Liver (tissue), 3 donors: ENCODE measurements around the gene SIM2.

Experiments
- ATF3 ChIP-seq: IDR thresholded peaks from 2 replicates; pipeline ENCODE4 v1.6.1; 2016; ENCODE audit warnings: antibody characterized with exemption
- EGR1 ChIP-seq, 2 donors: IDR thresholded peaks; 2 replicates each; pipeline ENCODE4 v1.6.1; 2016 to 2018; ENCODE audit warnings: antibody characterized with exemption in 2 of 2, low read depth in 2 of 2
- FOXA1 ChIP-seq: IDR thresholded peaks from 2 replicates; pipeline ENCODE4 v1.6.1; 2016; ENCODE audit warnings: antibody characterized with exemption
- GABPA ChIP-seq, 2 donors: IDR thresholded peaks in 1 of 2; conservative IDR thresholded peaks in 1 of 2; 2 replicates each; pipeline ENCODE4 v1.6.1; 2016; ENCODE audit warnings: antibody characterized with exemption in 2 of 2, mild to moderate bottlenecking in 1 of 2, moderate library complexity in 1 of 2
- MAX ChIP-seq: IDR thresholded peaks from 2 replicates; pipeline ENCODE4 v1.6.1; 2016; ENCODE audit warnings: antibody characterized with exemption
- REST ChIP-seq: IDR thresholded peaks from 2 replicates; pipeline ENCODE4 v1.6.1; 2016; ENCODE audit warnings: antibody characterized with exemption, mild to moderate bottlenecking
- TAF1 ChIP-seq: conservative IDR thresholded peaks from 2 replicates; pipeline ENCODE4 v1.6.1; 2016; ENCODE audit warnings: antibody characterized with exemption, mild to moderate bottlenecking
- ZBTB33 ChIP-seq: IDR thresholded peaks from 2 replicates; pipeline ENCODE4 v1.6.1; 2016; ENCODE audit warnings: antibody characterized with exemption
- TF ChIP-seq, protein P1 (sequence below): fragments of 150-350 bp; IDR thresholded peaks from 2 replicates; pipeline ENCODE4 v1.5.1; 2017; ENCODE audit warnings: improper control_type of control experiment, low read depth, low read length; ENCODE audit not compliant: missing input control
- donor health status: healthy.
- donor health status: healthy.

DNA sequence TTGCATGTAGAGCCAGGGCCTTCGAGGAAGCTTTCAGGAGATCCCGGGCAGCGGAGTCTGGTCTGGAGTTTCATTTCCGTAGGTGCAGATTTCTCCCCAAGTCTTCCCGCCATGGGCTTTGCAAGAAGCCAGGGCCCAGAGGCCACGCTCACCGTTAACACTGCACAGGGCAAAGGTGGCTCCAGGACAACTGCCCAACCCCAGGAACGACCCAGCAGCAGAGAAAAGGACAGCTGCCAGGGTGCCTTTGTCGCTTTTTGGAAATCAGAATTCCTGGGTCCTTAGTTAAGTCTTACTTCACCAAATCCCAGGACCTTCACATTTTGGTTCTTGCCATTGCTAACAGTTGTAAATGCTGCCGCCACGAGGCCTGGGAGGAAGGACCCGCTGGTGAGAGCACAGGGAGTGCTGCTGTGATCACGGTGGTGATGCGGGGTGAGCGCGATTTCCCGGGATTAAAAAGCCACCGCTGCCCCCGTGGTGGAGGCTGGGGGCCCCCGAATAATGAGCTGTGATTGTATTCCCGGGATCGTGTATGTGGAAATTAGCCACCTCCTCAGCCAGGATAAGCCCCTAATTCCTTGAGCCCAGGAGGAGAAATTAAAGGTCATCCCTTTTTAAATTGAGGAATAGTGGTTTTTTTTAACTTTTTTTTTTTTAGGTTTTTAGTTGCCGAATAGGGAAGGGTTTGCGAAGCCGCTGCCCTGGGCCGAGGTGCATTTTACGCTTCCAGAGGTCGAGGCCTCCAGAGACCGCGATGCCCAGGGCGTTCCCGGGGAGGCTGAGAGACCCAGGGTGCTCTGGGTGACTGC lies 8.2 kb downstream of the SIM2 start:
- TF ChIP-seq, protein P1, sequence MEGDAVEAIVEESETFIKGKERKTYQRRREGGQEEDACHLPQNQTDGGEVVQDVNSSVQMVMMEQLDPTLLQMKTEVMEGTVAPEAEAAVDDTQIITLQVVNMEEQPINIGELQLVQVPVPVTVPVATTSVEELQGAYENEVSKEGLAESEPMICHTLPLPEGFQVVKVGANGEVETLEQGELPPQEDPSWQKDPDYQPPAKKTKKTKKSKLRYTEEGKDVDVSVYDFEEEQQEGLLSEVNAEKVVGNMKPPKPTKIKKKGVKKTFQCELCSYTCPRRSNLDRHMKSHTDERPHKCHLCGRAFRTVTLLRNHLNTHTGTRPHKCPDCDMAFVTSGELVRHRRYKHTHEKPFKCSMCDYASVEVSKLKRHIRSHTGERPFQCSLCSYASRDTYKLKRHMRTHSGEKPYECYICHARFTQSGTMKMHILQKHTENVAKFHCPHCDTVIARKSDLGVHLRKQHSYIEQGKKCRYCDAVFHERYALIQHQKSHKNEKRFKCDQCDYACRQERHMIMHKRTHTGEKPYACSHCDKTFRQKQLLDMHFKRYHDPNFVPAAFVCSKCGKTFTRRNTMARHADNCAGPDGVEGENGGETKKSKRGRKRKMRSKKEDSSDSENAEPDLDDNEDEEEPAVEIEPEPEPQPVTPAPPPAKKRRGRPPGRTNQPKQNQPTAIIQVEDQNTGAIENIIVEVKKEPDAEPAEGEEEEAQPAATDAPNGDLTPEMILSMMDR = no peak
- TF ChIP-seq REST (no peak), ZBTB33 (no peak), EGR1 (IDR thresholded peaks at IDR 0.05; ENCODE audit: low read depth in 2 of 2) (no peak), TAF1 (no peak), GABPA (IDR thresholded peaks at IDR 0.05 in 1 of 2, conservative IDR thresholded peaks at IDR 0.05 in 1 of 2) (no peak), FOXA1 (no peak), ATF3 (no peak), MAX (no peak)
